ENCODE measurements around the gene URGCP.
"Not testable (repeated sequence)": the region's sequence is repeated elsewhere in the genome, so short reads cannot be mapped to it uniquely, and the experiment has no call there.

URGCP gene

GRCh38 chr7:43847496-43847895, 58.9 kb downstream of the URGCP start:
- no peak overlapping the region for H3K27ac ChIP-seq
- ChIA-PET POLR2A (ENCODE audit: low non-redundant PET) (interaction anchor here (0.6 kb wide), 1 partner anchor 567 kb away, joined by 4 read pairs; no protein-coding TSS in a partner anchor), CTCF (interaction anchor here (0.6 to 0.8 kb wide), 4 partner anchors 8 to 298 kb away, joined by 3 to 8 read pairs (median 6); no protein-coding TSS in a partner anchor)
- no peak for DNase-seq (ENCODE audit: low spot score)
- TF ChIP-seq CTCF (conservative IDR thresholded peaks at IDR 0.05; ENCODE audit: low read depth), result no peak

GRCh38 chr7:43844662-43845061, 61.7 kb downstream of the URGCP start:
- DNase-seq (ENCODE audit: low spot score), result no peak
- no peak overlapping the region for H3K27ac ChIP-seq
- no peak for TF ChIP-seq CTCF (conservative IDR thresholded peaks at IDR 0.05; ENCODE audit: low read depth)
- POLR2A ChIA-PET (ENCODE audit: low non-redundant PET), result no interaction called here
- CTCF ChIA-PET, result interaction anchor here (0.7 to 1.8 kb wide), 2 partner anchors 8 to 262 kb away, joined by 3 to 5 read pairs; partner anchors contain the start of gene STK17A

- POLR2A ChIA-PET (ENCODE audit: low non-redundant PET), result no interaction called here
Measured at GRCh38 chr7:43844257-43844656, 62.1 kb downstream of the URGCP start.

GRCh38 chr7:43843296-43843695, 63.1 kb downstream of the URGCP start:
- TF ChIP-seq CTCF (conservative IDR thresholded peaks at IDR 0.05; ENCODE audit: low read depth), result no peak
- no peak overlapping the region for H3K27ac ChIP-seq
- ChIA-PET POLR2A (ENCODE audit: low non-redundant PET) (no interaction called here), CTCF (interaction anchor here (1.8 kb wide), 1 partner anchor 261 kb away, joined by 5 read pairs; the partner anchor contains the start of gene STK17A)
- DNase-seq (ENCODE audit: low spot score), result no peak

More at GRCh38 chr7:43844257-43844656, 62.1 kb downstream of the URGCP start:
- CTCF ChIA-PET, result interaction anchor here (0.7 to 1.8 kb wide), 2 partner anchors 8 to 262 kb away, joined by 3 to 5 read pairs; partner anchors contain the start of gene STK17A
- H3K27ac ChIP-seq, result no peak overlapping the region
- no peak for DNase-seq (ENCODE audit: low spot score)
- no peak for TF ChIP-seq CTCF (conservative IDR thresholded peaks at IDR 0.05; ENCODE audit: low read depth)

GRCh38 chr7:43838201-43838658, 68.2 kb downstream of the URGCP start:
- DNase-seq (ENCODE audit: low spot score), result no peak
- POLR2A ChIA-PET (ENCODE audit: low non-redundant PET), result no interaction called here
- no peak for TF ChIP-seq CTCF (conservative IDR thresholded peaks at IDR 0.05; ENCODE audit: low read depth)
- CTCF ChIA-PET, result interaction anchor here (0.5 to 3.0 kb wide), 19 partner anchors 10 to 576 kb away, joined by 3 to 22 read pairs (median 3); partner anchors contain the start of gene STK17A
- H3K27ac ChIP-seq, result no peak overlapping the region

GRCh38 chr7:43834463-43835251, 71.7 kb downstream of the URGCP start:
- POLR2A ChIA-PET (ENCODE audit: low non-redundant PET), result no interaction called here
- no peak for DNase-seq (ENCODE audit: low spot score)
- no peak for TF ChIP-seq CTCF (conservative IDR thresholded peaks at IDR 0.05; ENCODE audit: low read depth)
- no peak overlapping the region for H3K27ac ChIP-seq
- CTCF ChIA-PET, result interaction anchor here (0.6 to 1.6 kb wide), 3 partner anchors 14 to 252 kb away, joined by 3 to 4 read pairs (median 4); partner anchors contain the start of gene STK17A

GRCh38 chr7:43830917-43831316, 75.5 kb downstream of the URGCP start:
- H3K27ac ChIP-seq; POLR2A ChIA-PET (ENCODE audit: low non-redundant PET); CTCF ChIA-PET; DNase-seq (ENCODE audit: low spot score): not testable (repeated sequence)
